Heart left ventricle (tissue), 13 donors: ENCODE data around the gene ALPL.

Source experiments
- POLR2A ChIP-seq, 2 donors: fragments of 450-650 bp; IDR thresholded peaks; one replicate each; pipeline ENCODE4 v1.6.1; 2017; ENCODE audit warnings: antibody characterized with exemption in 2 of 2, mild to moderate bottlenecking in 2 of 2, moderate library complexity in 2 of 2
- TF ChIP-seq, protein P1 (sequence below), 12 donors: fragments of 200-600 bp; sonication (generic) in 4 of 12; IDR thresholded peaks; one replicate each; pipeline versions ENCODE4 v1.5.0 to v1.8.0; 2018 to 2022; ENCODE audit warnings: antibody characterized with exemption in 12 of 12, mild to moderate bottlenecking in 5 of 12
- donor health status: ischemic (EF 13 %, LVEDD 7.1; RV severe dilation, severe dysfunction).
- donor health status: DM: no; HTN: yes; CAD: no.
- donor health status: DM: no; HTN: no; CAD: no.
- donor health status: ischemic (EF 25% LVEDD 6.9; RV normal size, moderate dysfunction).
- donor health status: ischemic (EF 25% LVEDD 5.7; RV mildly dilated, moderate dysfunction).
- donor health status: ischemic (EF 35%, LVEDD 5.7; RV mildly dilated, moderate dysfunction).
- donor health status: nonischemic (EF 11% LVEDD 7.7; RV severe dilation, severe dysfunction).
- donor health status: DM: yes; HTN: yes; CAD: no.
- donor health status: PGD.
- donor health status: ischemic (EF 29% LVEDD 5.4; RV normal size, mild dysfunction).
- donor health status: nonischemic (EF 23%, LVEDD 6.1; RV moderate dilation, normal function).

DNA sequence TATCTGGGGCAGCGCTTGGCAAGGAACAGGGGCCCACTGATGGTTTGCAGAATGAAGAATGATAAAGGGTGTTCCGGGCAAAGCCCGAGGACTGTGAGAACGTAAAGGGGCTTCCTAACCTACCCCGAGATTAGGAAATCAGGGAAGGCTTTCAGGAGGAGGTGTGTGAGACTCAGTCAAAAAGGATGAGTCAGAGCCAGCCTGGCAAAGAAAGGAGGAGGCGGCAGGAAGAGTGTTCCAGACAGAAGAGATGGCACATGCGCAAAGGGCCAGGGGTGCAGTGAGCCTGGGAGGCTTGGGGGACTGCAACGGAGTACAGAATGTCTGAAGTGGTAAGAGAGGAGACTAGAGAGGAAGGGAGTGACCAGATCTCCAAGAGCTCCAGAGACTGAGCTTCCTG lies 89.7 kb downstream of the ALPL start:
- no peak for TF ChIP-seq POLR2A (IDR thresholded peaks at IDR 0.05)
- TF ChIP-seq, protein P1, sequence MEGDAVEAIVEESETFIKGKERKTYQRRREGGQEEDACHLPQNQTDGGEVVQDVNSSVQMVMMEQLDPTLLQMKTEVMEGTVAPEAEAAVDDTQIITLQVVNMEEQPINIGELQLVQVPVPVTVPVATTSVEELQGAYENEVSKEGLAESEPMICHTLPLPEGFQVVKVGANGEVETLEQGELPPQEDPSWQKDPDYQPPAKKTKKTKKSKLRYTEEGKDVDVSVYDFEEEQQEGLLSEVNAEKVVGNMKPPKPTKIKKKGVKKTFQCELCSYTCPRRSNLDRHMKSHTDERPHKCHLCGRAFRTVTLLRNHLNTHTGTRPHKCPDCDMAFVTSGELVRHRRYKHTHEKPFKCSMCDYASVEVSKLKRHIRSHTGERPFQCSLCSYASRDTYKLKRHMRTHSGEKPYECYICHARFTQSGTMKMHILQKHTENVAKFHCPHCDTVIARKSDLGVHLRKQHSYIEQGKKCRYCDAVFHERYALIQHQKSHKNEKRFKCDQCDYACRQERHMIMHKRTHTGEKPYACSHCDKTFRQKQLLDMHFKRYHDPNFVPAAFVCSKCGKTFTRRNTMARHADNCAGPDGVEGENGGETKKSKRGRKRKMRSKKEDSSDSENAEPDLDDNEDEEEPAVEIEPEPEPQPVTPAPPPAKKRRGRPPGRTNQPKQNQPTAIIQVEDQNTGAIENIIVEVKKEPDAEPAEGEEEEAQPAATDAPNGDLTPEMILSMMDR (IDR thresholded peaks at IDR 0.05) = no peak
